Kidney (tissue), 14 donors: ENCODE measurements around the gene MRPS30. TPM values are rescaled to one million over a fixed set of nuclear protein-coding genes. Genes with fewer than 3 reads are reported as not detected.
"Not testable (repeated sequence)": the region's sequence is repeated elsewhere in the genome, so short reads cannot be mapped to it uniquely, and the experiment has no call there.

Source experiments
- DNase-seq, 5 donors: peaks; one replicate each; pipeline ENCODE4 v3.0.0-alpha.2; 2013 to 2020
- FAIRE-seq: peaks from 2 replicates; lab custom pipeline; 2012; peaks lifted over from hg19 to GRCh38; lab: Jason Lieb, UNC
- H3K27ac ChIP-seq, 2 donors: one replicate each; pipeline ENCODE4 v1.7.0; 2013; ENCODE audit warnings: low read depth in 2 of 2, low read length in 2 of 2, inconsistent platforms in 1 of 2
- H3K27me3 ChIP-seq: one replicate; pipeline ENCODE4 v1.7.1; 2013; ENCODE audit warnings: low read length, inconsistent platforms; ENCODE audit not compliant: control insufficient read depth, insufficient read depth
- H3K36me3 ChIP-seq, 3 donors: one replicate each; pipeline versions ENCODE4 v1.7.0 to v1.7.1; 2013; ENCODE audit warnings: low read length in 3 of 3, control low read depth in 1 of 3, inconsistent platforms in 1 of 3; ENCODE audit not compliant: insufficient read depth in 3 of 3, control insufficient read depth in 2 of 3
- H3K4me1 ChIP-seq, 3 donors: one replicate each; pipeline versions ENCODE4 v1.7.0 to v1.7.1; 2013; ENCODE audit warnings: low read length in 3 of 3, inconsistent platforms in 1 of 3, low read depth in 1 of 3; ENCODE audit not compliant: control insufficient read depth in 2 of 3, insufficient read depth in 2 of 3
- H3K4me3 ChIP-seq, 3 donors: one replicate each; pipeline versions ENCODE4 v1.7.0 to v1.8.1; 2013; ENCODE audit warnings: low read length in 3 of 3, control low read depth in 1 of 3, inconsistent platforms in 1 of 3
- H3K9ac ChIP-seq, 3 donors: one replicate each; pipeline versions ENCODE4 v1.7.0 to v1.7.1; 2013; ENCODE audit warnings: low read length in 3 of 3, control low read depth in 1 of 3, inconsistent platforms in 1 of 3
- H3K9me3 ChIP-seq, 3 donors: one replicate each; pipeline versions ENCODE4 v1.7.0 to v1.7.1; 2013; ENCODE audit warnings: low read length in 3 of 3, control low read depth in 1 of 3, inconsistent platforms in 1 of 3; ENCODE audit not compliant: control insufficient read depth in 2 of 3, insufficient read depth in 1 of 3
- CTCF ChIP-seq: IDR thresholded peaks from 3 replicates; pipeline ENCODE4 v1.5.1; 2012; ENCODE audit warnings: mild to moderate bottlenecking, moderate library complexity, borderline replicate concordance; ENCODE audit not compliant: insufficient read depth; ENCODE audit errors: extremely low read depth
- intact Hi-C: fragments of 100-400 bp; cut with DNase I; formaldehyde crosslinking; loops from one replicate; pipeline ENCODE4 v1.11.1; 2022
- polyA plus RNA-seq: library from polyadenylated mRNA; stranded (reverse); fragments of 350-450 nt; fragmentation: Illumina TruSeq; extraction: RNeasy Lipid Tissue Mini Kit (QIAGEN cat#74804); gene quantifications from one replicate; pipeline ENCODE4 v1.2.3, GENCODE V29; 2014; ENCODE audit warnings: low read depth, low replicate concordance; ENCODE audit not compliant: insufficient read depth
- total RNA-seq: library from RNA; stranded (reverse); fragmentation: NEBNext Ultra II Directional; extraction: Animal tissue kit (Norgen Biotek cat#: 25700); gene quantifications from one replicate; pipeline ENCODE4 v1.2.1, GENCODE V29; 2021
- donor health status: control.
- donor health status: control.
- donor health status: control.
- donor health status: control.
- donor health status: control.
- donor health status: DM: yes; HTN: yes; CAD: no.
- donor health status: Normal renal cell carcinoma (clear cell type).

Gene MRPS30
- total and polyA plus RNA-seq, 2 donors from 2014 or later: 37.3 to 48.0 TPM

GRCh38 chr5:44770780-44771717 lies 37.7 kb upstream of the MRPS30 start:
- intact Hi-C loops: no loop called here
- TF ChIP-seq CTCF: no peak
- Histone ChIP-seq H3K9me3 (no peaks in the 10 kb centered on the region), H3K9ac (no peak overlapping the region), H3K27me3 (no peaks in the 10 kb centered on the region), H3K4me3 (no peak overlapping the region), H3K4me1 (no peaks in the 10 kb centered on the region), H3K27ac (no peak overlapping the region), H3K36me3 (no peaks in the 10 kb centered on the region)
- no peak for FAIRE-seq
- no peak for DNase-seq

- FAIRE-seq, H3K36me3 ChIP-seq, H3K27ac ChIP-seq, H3K4me1 ChIP-seq, intact Hi-C loops, H3K4me3 ChIP-seq, H3K27me3 ChIP-seq, H3K9ac ChIP-seq, H3K9me3 ChIP-seq, DNase-seq: not testable (repeated sequence)
Observed at GRCh38 chr5:44772397-44772796, 36.4 kb upstream of the MRPS30 start.

GRCh38 chr5:44774279-44774880 lies 34.4 kb upstream of the MRPS30 start:
- Histone ChIP-seq H3K27me3 (no peaks in the 10 kb centered on the region), H3K9me3 (no peaks in the 10 kb centered on the region), H3K9ac (no peak overlapping the region), H3K36me3 (no peaks in the 10 kb centered on the region), H3K4me3 (no peak overlapping the region), H3K27ac (no peak overlapping the region), H3K4me1 (no peaks in the 10 kb centered on the region)
- intact Hi-C loops: no loop called here
- FAIRE-seq (peak; percentile 91), DNase-seq (peak in 2 of 5 donors; percentile 63 to 77)
- peak; percentile 34 for TF ChIP-seq CTCF

GRCh38 chr5:44779167-44779566 lies 29.6 kb upstream of the MRPS30 start:
- Histone ChIP-seq H3K9me3 (no peaks in the 10 kb centered on the region), H3K27ac (no peak overlapping the region), H3K4me1 (no peaks in the 10 kb centered on the region), H3K4me3 (no peak overlapping the region), H3K9ac (no peak overlapping the region), H3K27me3 (no peaks in the 10 kb centered on the region), H3K36me3 (no peaks in the 10 kb centered on the region)
- no peak for TF ChIP-seq CTCF
- DNase-seq (no peak), FAIRE-seq (peak; percentile 72)
- intact Hi-C loops: no loop called here
